Neural cell (in vitro differentiated cells): ENCODE results near the gene MBD2. TPM values are rescaled to one million over a fixed set of nuclear protein-coding genes. Genes with fewer than 3 reads are reported as not detected.
"Not testable (repeated sequence)": the region's sequence is repeated elsewhere in the genome, so short reads cannot be mapped to it uniquely, and the experiment has no call there.

Source experiments
- H2AFZ ChIP-seq: fragments of 200-600, 300-800 bp; sonication (generic), shearing (Covaris generic); 2 replicates; pipeline ENCODE4 v1.6.0; 2014; ENCODE audit warnings: low read depth, mild to moderate bottlenecking, antibody characterized with exemption, low read length, moderate library complexity
- H3F3A ChIP-seq: fragments of 200-600 bp; shearing (Covaris generic); 2 replicates; pipeline ENCODE4 v1.6.1; 2016; ENCODE audit warnings: mild to moderate bottlenecking, moderate library complexity, mixed read lengths, antibody characterized with exemption, low read length; ENCODE audit not compliant: insufficient read depth, poor library complexity, severe bottlenecking
- H3K27ac ChIP-seq: fragments of 200-600, 300-800 bp; sonication (generic), shearing (Covaris generic); 2 replicates; pipeline ENCODE4 v1.5.1; 2014; ENCODE audit warnings: mild to moderate bottlenecking, low read length, moderate library complexity
- H3K27me3 ChIP-seq: fragments of 300-800, 200-600 bp; sonication (generic), shearing (Covaris generic); 2 replicates; pipeline ENCODE4 v1.6.0; 2014; ENCODE audit warnings: mild to moderate bottlenecking, low read depth, low read length, moderate library complexity; ENCODE audit not compliant: insufficient read depth
- H3K36me3 ChIP-seq: fragments of 300-800, 200-600 bp; sonication (generic), shearing (Covaris generic); 2 replicates; pipeline ENCODE4 v1.5.1; 2014; ENCODE audit warnings: mild to moderate bottlenecking, antibody characterized with exemption, low read length, moderate library complexity; ENCODE audit not compliant: insufficient read depth
- H3K4me2 ChIP-seq: fragments of 300-800, 200-600 bp; sonication (generic), shearing (Covaris generic); 2 replicates; pipeline ENCODE4 v1.6.0; 2014; ENCODE audit warnings: mild to moderate bottlenecking, low read length
- H3K4me3 ChIP-seq: fragments of 300-800, 200-600 bp; sonication (generic), shearing (Covaris generic); 2 replicates; pipeline ENCODE4 v1.5.1; 2014; ENCODE audit warnings: mild to moderate bottlenecking, low read length, moderate library complexity
- H3K79me2 ChIP-seq: fragments of 200-600 bp; shearing (Covaris generic); replicated peaks from 2 replicates; pipeline ENCODE4 v1.6.0; 2014; ENCODE audit warnings: mild to moderate bottlenecking, low read length, moderate library complexity; ENCODE audit not compliant: insufficient read depth
- H3K9ac ChIP-seq: fragments of 300-800, 200-600 bp; sonication (generic), shearing (Covaris generic); 2 replicates; pipeline ENCODE4 v1.6.1; 2016; ENCODE audit warnings: mild to moderate bottlenecking, low read length, mixed read lengths
- H3K9me2 ChIP-seq: fragments of 200-600 bp; shearing (Covaris generic); 2 replicates; pipeline ENCODE4 v1.6.1; 2016; ENCODE audit warnings: mild to moderate bottlenecking, low read length, mixed read lengths; ENCODE audit not compliant: insufficient read depth
- H3K9me3 ChIP-seq: fragments of 200-600, 300-800 bp; sonication (generic), shearing (Covaris generic); 2 replicates; pipeline ENCODE4 v1.6.1; 2016; ENCODE audit warnings: mild to moderate bottlenecking, mixed run types, low read length, moderate library complexity, mixed read lengths
- H4K20me1 ChIP-seq: fragments of 200-600 bp; shearing (Covaris generic); 2 replicates; pipeline ENCODE4 v1.6.1; 2016; ENCODE audit warnings: mild to moderate bottlenecking, mixed run types; ENCODE audit not compliant: insufficient read depth
- CTCF ChIP-seq: fragments of 450-650 bp; IDR thresholded peaks from 2 replicates; pipeline ENCODE4 v1.5.1; 2014; ENCODE audit warnings: antibody characterized with exemption, mild to moderate bottlenecking, moderate library complexity; ENCODE audit not compliant: poor library complexity, severe bottlenecking
- EP300 ChIP-seq: fragments of 450-650 bp; conservative IDR thresholded peaks from 2 replicates; pipeline ENCODE4 v1.6.1; 2014; ENCODE audit warnings: antibody characterized with exemption, mild to moderate bottlenecking, moderate library complexity; ENCODE audit not compliant: poor library complexity, severe bottlenecking
- EZH2 ChIP-seq: fragments of 200-600, 300-800 bp; shearing (Covaris generic), sonication (generic); IDR thresholded peaks from 2 replicates; pipeline ENCODE4 v1.6.1; 2014; ENCODE audit warnings: antibody characterized with exemption, low read length, borderline replicate concordance, mild to moderate bottlenecking; ENCODE audit not compliant: insufficient read depth, poor library complexity, severe bottlenecking
- MXI1 ChIP-seq: fragments of 450-650 bp; conservative IDR thresholded peaks from 2 replicates; pipeline ENCODE4 v1.6.1; 2014; ENCODE audit warnings: antibody characterized with exemption, mild to moderate bottlenecking; ENCODE audit not compliant: poor library complexity, severe bottlenecking
- POLR2AphosphoS5 ChIP-seq: IDR thresholded peaks from 2 replicates; pipeline ENCODE4 v1.6.1; 2012
- RAD21 ChIP-seq: fragments of 450-650 bp; conservative IDR thresholded peaks from 2 replicates; pipeline ENCODE4 v1.6.1; 2014; ENCODE audit warnings: antibody characterized with exemption, mild to moderate bottlenecking, moderate library complexity
- REST ChIP-seq: IDR thresholded peaks from 2 replicates; pipeline ENCODE4 v1.6.1; 2012; ENCODE audit warnings: borderline replicate concordance
- SMC3 ChIP-seq: fragments of 450-650 bp; conservative IDR thresholded peaks from 2 replicates; pipeline ENCODE4 v1.6.1; 2014; ENCODE audit warnings: antibody characterized with exemption, mild to moderate bottlenecking, moderate library complexity; ENCODE audit not compliant: poor library complexity
- TAF1 ChIP-seq: IDR thresholded peaks from 2 replicates; pipeline ENCODE4 v1.6.1; 2012; ENCODE audit warnings: low read depth
- polyA plus RNA-seq: library from polyadenylated mRNA; depleted of rRNA; stranded (reverse); fragments of >200 nt; gene quantifications from 2 replicates; pipeline ENCODE4 v1.2.3, GENCODE V29; 2014

MBD2 gene
- polyA plus RNA-seq, 1 donor from 2014 or later: 16.4 TPM

- Histone ChIP-seq H3K9me3 (no peaks in the 10 kb centered on the region), H3K4me3 (peak overlapping the region; percentile 79), H3K9me2 (no peaks in the 10 kb centered on the region), H3K9ac (peak overlapping the region; percentile 64), H3K4me2 (peak overlapping the region; percentile 98), H3K27me3 (no peaks in the 10 kb centered on the region), H3K36me3 (no peaks in the 10 kb centered on the region), H3K79me2 (peaks cover 47% of the 10 kb centered on the region), H4K20me1 (no peaks in the 10 kb centered on the region), H3F3A (no peaks in the 10 kb centered on the region), H3K27ac (no peak overlapping the region), H2AFZ (no peak overlapping the region)
- TF ChIP-seq CTCF (peak; percentile 49), MXI1 (no peak)
Observed at GRCh38 chr18:54222922-54223567, 1.4 kb downstream of the MBD2 start.

- Histone ChIP-seq H3K4me3 (no peak overlapping the region), H3F3A (no peaks in the 10 kb centered on the region), H3K79me2 (peaks cover 68% of the 10 kb centered on the region), H3K9me3 (no peaks in the 10 kb centered on the region), H3K9ac (no peak overlapping the region), H4K20me1 (no peaks in the 10 kb centered on the region), H3K4me2 (peak overlapping the region; percentile 21), H3K9me2 (no peaks in the 10 kb centered on the region), H3K27me3 (no peaks in the 10 kb centered on the region), H3K36me3 (no peaks in the 10 kb centered on the region), H3K27ac (no peak overlapping the region), H2AFZ (no peak overlapping the region)
- TF ChIP-seq EZH2: no peak
- TF ChIP-seq SMC3: no peak
- TF ChIP-seq EP300: no peak
- TF ChIP-seq TAF1: no peak
Observed at GRCh38 chr18:54220406-54220805, 4.1 kb downstream of the MBD2 start.

- not testable (repeated sequence) for H3K36me3 ChIP-seq, H2AFZ ChIP-seq, H3K4me3 ChIP-seq, H3K27me3 ChIP-seq, H3K9me2 ChIP-seq, H3K27ac ChIP-seq, H3F3A ChIP-seq, H3K4me2 ChIP-seq, H4K20me1 ChIP-seq, H3K9me3 ChIP-seq, H3K9ac ChIP-seq
- H3K79me2 ChIP-seq: peaks cover 81% of the 10 kb centered on the region
Observed at GRCh38 chr18:54218803-54219202, 5.7 kb downstream of the MBD2 start.

GRCh38 chr18:54218299-54218698 is 6.2 kb downstream of the MBD2 start:
- H4K20me1 ChIP-seq: no peaks in the 10 kb centered on the region
- H3F3A ChIP-seq: no peaks in the 10 kb centered on the region
- no peak overlapping the region for H3K4me2 ChIP-seq
- no peaks in the 10 kb centered on the region for H3K9me2 ChIP-seq
- no peaks in the 10 kb centered on the region for H3K9me3 ChIP-seq
- H3K4me3 ChIP-seq: no peak overlapping the region
- H3K79me2 ChIP-seq: peaks cover 78% of the 10 kb centered on the region
- no peak overlapping the region for H3K27ac ChIP-seq
- no peaks in the 10 kb centered on the region for H3K27me3 ChIP-seq
- H2AFZ ChIP-seq: no peak overlapping the region
- TF ChIP-seq RAD21 (no peak), POLR2AphosphoS5 (no peak), EZH2 (no peak), MXI1 (no peak), EP300 (no peak), TAF1 (no peak), SMC3 (no peak), CTCF (no peak), REST (no peak)
- H3K9ac ChIP-seq: no peak overlapping the region
- no peaks in the 10 kb centered on the region for H3K36me3 ChIP-seq
